Measurements from ENCODE around the gene DBH. TPM values are rescaled to one million over a fixed set of nuclear protein-coding genes. Genes with fewer than 3 reads are reported as not detected.

DBH gene
- total and polyA plus RNA-seq, 8 donors: under 0.01 to 0.15 TPM; not detected in 6

DNA sequence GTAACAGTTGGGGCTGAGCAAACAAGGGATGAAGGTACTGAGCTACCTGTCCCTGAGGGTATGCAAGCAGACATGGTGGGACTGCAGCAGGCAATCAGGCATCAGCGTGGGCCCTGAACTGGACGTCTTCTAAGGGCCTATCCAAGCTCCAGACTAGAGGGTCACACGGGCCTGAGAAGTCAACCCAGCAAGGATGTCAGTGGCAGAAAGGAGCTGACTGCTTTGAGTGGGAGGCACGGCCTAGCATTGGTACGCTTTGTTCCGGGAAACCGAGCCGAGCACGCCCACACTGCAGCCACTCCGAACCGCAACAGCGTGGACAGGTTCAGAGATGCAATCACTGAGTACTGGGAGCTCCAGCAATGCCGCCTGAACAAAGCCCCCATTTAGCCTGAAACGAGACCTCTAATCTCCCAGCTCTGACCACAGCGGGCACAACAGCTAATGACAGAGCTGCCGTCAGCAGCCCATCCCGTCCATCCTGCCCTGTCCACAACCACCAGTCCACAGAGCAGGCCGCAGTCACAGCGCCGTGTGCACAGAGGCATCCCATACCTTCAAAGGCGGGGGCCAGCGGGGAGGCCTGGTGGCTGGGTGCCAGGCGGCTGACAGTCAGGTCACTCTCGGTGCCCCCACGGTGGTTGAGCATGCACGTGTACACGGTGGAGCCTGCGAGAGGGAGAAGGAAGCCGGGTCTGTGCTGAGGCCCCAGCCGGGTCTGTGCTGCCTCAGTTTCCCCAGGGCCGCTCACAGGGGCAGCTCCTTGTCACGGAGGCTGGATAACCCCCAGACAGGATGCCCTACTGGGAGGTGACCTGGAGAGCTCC lies 57.8 kb downstream of the DBH start:
- intact Hi-C loops (cut with DNase I; ENCODE audit: low total_unique reads): no loop called here
- TF ChIP-seq, protein P1, sequence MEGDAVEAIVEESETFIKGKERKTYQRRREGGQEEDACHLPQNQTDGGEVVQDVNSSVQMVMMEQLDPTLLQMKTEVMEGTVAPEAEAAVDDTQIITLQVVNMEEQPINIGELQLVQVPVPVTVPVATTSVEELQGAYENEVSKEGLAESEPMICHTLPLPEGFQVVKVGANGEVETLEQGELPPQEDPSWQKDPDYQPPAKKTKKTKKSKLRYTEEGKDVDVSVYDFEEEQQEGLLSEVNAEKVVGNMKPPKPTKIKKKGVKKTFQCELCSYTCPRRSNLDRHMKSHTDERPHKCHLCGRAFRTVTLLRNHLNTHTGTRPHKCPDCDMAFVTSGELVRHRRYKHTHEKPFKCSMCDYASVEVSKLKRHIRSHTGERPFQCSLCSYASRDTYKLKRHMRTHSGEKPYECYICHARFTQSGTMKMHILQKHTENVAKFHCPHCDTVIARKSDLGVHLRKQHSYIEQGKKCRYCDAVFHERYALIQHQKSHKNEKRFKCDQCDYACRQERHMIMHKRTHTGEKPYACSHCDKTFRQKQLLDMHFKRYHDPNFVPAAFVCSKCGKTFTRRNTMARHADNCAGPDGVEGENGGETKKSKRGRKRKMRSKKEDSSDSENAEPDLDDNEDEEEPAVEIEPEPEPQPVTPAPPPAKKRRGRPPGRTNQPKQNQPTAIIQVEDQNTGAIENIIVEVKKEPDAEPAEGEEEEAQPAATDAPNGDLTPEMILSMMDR (IDR thresholded peaks at IDR 0.05): no peak
- no peak for TF ChIP-seq POLR2AphosphoS5 (IDR thresholded peaks at IDR 0.05)
- no peak for TF ChIP-seq EP300 (IDR thresholded peaks at IDR 0.05)
- TF ChIP-seq POLR2A (IDR thresholded peaks at IDR 0.05): no peak
- no peak for DNase-seq
- H3K4me1 ChIP-seq: no peaks in the 10 kb centered on the region
- no peaks in the 10 kb centered on the region for H3K27me3 ChIP-seq
- H3K36me3 ChIP-seq: peaks cover 0 to 5% (median 2%) of the 10 kb centered on the region in 4 donors
- H3K9me3 ChIP-seq: no peaks in the 10 kb centered on the region
- 89 to 93% (median 92%) methylated on average over 22 to 32 of the region's 32 CpGs for WGBS, 5 donors
- no peak overlapping the region for H3K27ac ChIP-seq
- no peak overlapping the region for H3K4me3 ChIP-seq

DNA sequence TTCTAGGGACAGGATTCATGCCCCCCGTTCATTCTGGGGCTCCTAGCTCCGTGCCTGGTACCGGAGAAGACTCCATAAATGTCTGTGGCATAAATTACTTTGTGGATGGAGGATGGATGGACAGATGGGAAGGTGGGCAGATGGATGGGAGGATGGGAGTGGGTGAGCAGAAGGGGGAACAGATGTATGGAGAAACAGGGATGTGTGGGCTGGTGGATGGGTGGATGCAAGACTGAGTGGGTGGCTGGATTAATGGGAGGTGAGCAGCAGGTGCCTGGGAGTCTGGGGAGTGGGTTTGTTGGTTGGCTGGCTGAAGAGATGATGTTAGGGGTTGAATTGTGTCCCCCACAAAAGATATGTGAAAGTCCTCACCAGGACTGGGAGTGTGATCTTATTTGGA lies 58.5 kb downstream of the DBH start:
- WGBS, 5 donors: 65 to 96% (median 81%) methylated on average over 3 of the region's 3 CpGs
- Histone ChIP-seq H3K9me3 (no peaks in the 10 kb centered on the region), H3K4me3 (no peak overlapping the region), H3K27ac (no peak overlapping the region), H3K36me3 (peaks cover 0 to 5% (median 2%) of the 10 kb centered on the region in 4 donors), H3K4me1 (no peaks in the 10 kb centered on the region), H3K27me3 (no peaks in the 10 kb centered on the region)
- intact Hi-C loops (cut with DNase I; ENCODE audit: low total_unique reads): no loop called here
- TF ChIP-seq POLR2AphosphoS5 (IDR thresholded peaks at IDR 0.05) (no peak), EP300 (IDR thresholded peaks at IDR 0.05) (no peak), POLR2A (IDR thresholded peaks at IDR 0.05) (no peak)
- TF ChIP-seq, protein P1 (IDR thresholded peaks at IDR 0.05): no peak
- DNase-seq: no peak

DNA sequence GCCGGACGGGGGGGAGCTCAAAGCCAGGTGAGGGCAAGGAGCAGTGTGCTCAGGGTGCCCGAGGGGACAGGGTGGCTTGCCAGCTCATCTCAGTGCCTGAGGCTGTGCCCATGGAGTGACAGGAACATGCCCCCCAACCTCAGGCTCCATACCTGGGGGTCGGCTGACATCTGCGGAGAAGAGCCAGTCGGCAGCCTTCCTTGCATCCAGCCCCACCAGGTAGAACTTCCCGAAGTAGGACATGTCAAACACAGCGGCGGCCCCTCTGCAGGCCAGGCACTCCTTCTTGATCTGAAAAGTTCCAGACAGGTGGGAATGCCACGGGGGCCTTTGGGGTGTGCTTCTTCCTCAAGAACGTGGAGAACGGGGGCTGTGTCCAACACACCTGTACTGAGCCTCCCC lies 59.9 kb downstream of the DBH start:
- Histone ChIP-seq H3K27me3 (peaks cover 0 to 1% (median 0%) of the 10 kb centered on the region in 3 donors), H3K36me3 (peaks cover 0 to 5% (median 2%) of the 10 kb centered on the region in 4 donors), H3K27ac (no peak overlapping the region), H3K4me3 (no peak overlapping the region), H3K9me3 (no peaks in the 10 kb centered on the region), H3K4me1 (no peaks in the 10 kb centered on the region)
- no peak for TF ChIP-seq POLR2A (IDR thresholded peaks at IDR 0.05)
- TF ChIP-seq POLR2AphosphoS5 (IDR thresholded peaks at IDR 0.05): no peak
- no peak for TF ChIP-seq EP300 (IDR thresholded peaks at IDR 0.05)
- TF ChIP-seq, protein P1 (IDR thresholded peaks at IDR 0.05): no peak
- WGBS, 5 donors: 83 to 90% (median 88%) methylated on average over 12 of the region's 12 CpGs
- intact Hi-C loops (cut with DNase I; ENCODE audit: low total_unique reads): no loop called here
- DNase-seq: no peak

DNA sequence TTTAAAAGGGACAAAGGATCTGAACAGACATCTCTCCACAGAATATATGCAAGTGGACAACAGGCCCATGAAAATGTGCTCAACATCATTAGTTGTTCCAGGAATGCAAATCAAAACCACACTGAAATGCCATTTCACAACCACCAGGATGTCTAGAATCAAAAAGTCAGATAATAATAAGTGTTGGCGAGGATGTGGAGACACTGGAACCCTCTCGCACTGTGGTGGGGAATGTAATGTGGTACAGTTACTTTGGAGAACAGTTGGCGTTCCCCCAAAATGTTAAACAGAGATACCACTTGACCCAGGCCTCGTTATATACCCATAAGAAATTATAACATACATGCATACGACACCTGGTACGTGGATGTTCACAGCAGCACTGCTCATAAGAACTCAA lies 63.4 kb downstream of the DBH start:
- 92 to 98% (median 96%) methylated on average over 6 of the region's 6 CpGs for WGBS, 5 donors
- H3K9me3 ChIP-seq: no peaks in the 10 kb centered on the region

More for the DNA sequence above, 63.4 kb downstream of the DBH start:
- intact Hi-C loops (cut with DNase I; ENCODE audit: low total_unique reads): no loop called here
- peaks cover 0 to 18% (median 14%) of the 10 kb centered on the region in 4 donors for H3K4me1 ChIP-seq
- no peak overlapping the region for H3K27ac ChIP-seq
- TF ChIP-seq POLR2AphosphoS5 (IDR thresholded peaks at IDR 0.05) (no peak), EP300 (IDR thresholded peaks at IDR 0.05) (no peak), POLR2A (IDR thresholded peaks at IDR 0.05) (no peak)
- TF ChIP-seq, protein P1 (IDR thresholded peaks at IDR 0.05): no peak
- DNase-seq: no peak
- peaks cover 0 to 5% (median 0%) of the 10 kb centered on the region in 4 donors for H3K36me3 ChIP-seq
- H3K4me3 ChIP-seq: no peak overlapping the region
- H3K27me3 ChIP-seq: peaks cover 0 to 27% (median 0%) of the 10 kb centered on the region in 3 donors

All from stomach (tissue), 9 donors.